Measurements from ENCODE around the gene ZNF525. TPM values are rescaled to one million over a fixed set of nuclear protein-coding genes. Genes with fewer than 3 reads are reported as not detected.
A peak's percentile ranks its signal among the peaks of the same experiment; 100 is the strongest.

ZNF525 gene
- total RNA-seq, 4 donors from 2014 or later, result 4.2 to 9.6 (median 7.3) TPM

DNA sequence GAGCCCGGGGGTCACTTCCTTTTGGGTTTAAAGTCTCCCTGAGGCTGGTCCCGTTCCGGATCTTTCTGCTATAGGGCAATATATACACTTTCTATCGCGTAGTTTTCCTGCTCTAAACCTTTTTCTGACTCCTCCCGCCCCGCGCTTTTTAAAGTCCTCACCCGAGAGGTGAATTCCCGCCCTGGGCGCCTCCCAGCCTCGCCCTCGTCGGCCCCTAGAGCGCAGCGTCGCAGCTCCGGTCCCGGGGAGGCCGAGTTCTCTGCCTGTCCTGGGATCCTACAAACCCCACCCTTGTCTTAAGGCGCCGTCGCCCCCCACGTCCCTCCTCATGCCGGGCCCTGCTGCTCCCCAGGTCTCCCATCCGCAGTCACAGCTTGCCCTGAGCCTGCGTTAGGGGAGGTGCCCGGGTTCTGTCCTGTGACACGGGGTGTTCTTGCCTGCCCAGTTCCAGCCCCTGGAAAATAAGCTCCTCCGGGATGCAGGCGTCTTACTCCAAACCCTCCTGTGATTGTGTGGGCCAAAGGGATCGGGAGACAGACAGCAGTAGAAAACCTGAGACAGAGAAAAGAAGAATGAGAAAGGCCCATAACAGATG, 491 bp downstream of the ZNF525 start:
- TF ChIP-seq POLR2A (IDR thresholded peaks at IDR 0.05) (no peak), CTCF (IDR thresholded peaks at IDR 0.05) (no peak), EP300 (IDR thresholded peaks at IDR 0.05) (no peak)
- no peak for DNase-seq (ENCODE audit: low spot score in 2 of 2)
- Histone ChIP-seq H3K4me3 (peak overlapping the region; percentile 57 to 86 (median 74)), H3K27me3 (no peaks in the 10 kb centered on the region), H3K9me3 (no peaks in the 10 kb centered on the region), H3K4me1 (peaks cover 0 to 12% (median 3%) of the 10 kb centered on the region in 4 donors), H3K36me3 (peaks cover 0 to 7% (median 0%) of the 10 kb centered on the region in 3 donors), H3K27ac (peak overlapping the region; percentile 42 to 82 (median 78))
- 0 to 1% methylated on average over 25 to 31 of the region's 32 CpGs for WGBS, 2 donors

DNA sequence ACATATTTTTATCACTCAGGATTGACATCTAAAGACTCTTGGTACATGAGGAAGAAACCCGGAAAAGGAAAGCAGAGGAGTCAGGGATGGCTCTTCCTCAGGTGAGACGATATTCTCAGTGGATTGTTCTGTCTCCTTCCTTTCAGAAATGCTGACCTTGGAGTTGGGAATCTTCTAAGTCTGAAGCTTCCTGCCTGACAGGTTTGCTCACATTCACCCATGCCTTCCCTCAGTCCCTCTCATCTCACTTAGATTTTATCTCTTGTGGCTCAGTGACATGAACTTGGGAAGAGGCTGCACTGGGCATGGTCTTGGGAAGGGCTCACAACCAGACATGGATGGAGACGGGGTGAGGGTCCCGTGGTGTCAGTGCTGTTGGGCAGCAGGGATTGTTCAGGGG, 6.7 kb downstream of the ZNF525 start:
- no peak for TF ChIP-seq POLR2A (IDR thresholded peaks at IDR 0.05)
- no peak for TF ChIP-seq EP300 (IDR thresholded peaks at IDR 0.05)
- TF ChIP-seq CTCF (IDR thresholded peaks at IDR 0.05), result no peak
- H3K4me1 ChIP-seq, result peaks cover 0 to under 1% (median 0%) of the 10 kb centered on the region in 4 donors

DNA sequence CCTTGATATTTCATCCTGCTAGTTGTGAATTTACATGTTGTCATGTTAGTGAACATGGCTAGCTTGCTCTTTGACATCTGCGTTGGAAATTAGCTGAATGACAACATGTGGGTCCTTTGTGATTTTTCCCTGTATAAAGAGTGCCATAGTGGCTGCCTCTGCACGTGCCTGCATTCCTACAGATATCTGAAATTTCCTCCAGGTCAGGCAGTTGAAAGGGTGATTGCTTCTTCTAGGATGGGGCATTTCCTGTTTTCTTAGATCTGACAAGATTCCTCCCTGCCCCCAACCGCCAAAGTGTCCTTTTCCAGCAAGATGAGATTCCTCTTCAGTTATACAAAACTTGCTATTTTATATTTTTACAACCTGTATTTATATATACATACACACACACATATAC, 8.8 kb downstream of the ZNF525 start:
- DNase-seq (ENCODE audit: low spot score in 2 of 2), result no peak
- no peak for TF ChIP-seq EP300 (IDR thresholded peaks at IDR 0.05)
- TF ChIP-seq POLR2A (IDR thresholded peaks at IDR 0.05), result no peak
- TF ChIP-seq CTCF (IDR thresholded peaks at IDR 0.05), result no peak
- Histone ChIP-seq H3K9me3 (peaks cover 0 to 16% (median 0%) of the 10 kb centered on the region in 4 donors), H3K4me3 (no peak overlapping the region), H3K4me1 (no peaks in the 10 kb centered on the region), H3K27me3 (no peaks in the 10 kb centered on the region), H3K27ac (no peak overlapping the region), H3K36me3 (peaks cover 0 to 84% (median 20%) of the 10 kb centered on the region in 3 donors)
- WGBS, 2 donors, result 56 to 59% methylated on average over 3 of the region's 3 CpGs

More for the DNA sequence above, 6.7 kb downstream of the ZNF525 start:
- peaks cover 0 to 2% (median 0%) of the 10 kb centered on the region in 4 donors for H3K9me3 ChIP-seq
- WGBS, 2 donors, result 87 to 89% methylated on average over 4 of the region's 4 CpGs
- H3K36me3 ChIP-seq, result peaks cover 0 to 63% (median 7%) of the 10 kb centered on the region in 3 donors
- no peaks in the 10 kb centered on the region for H3K27me3 ChIP-seq
- no peak overlapping the region for H3K4me3 ChIP-seq
- H3K27ac ChIP-seq, result no peak overlapping the region
- no peak for DNase-seq (ENCODE audit: low spot score in 2 of 2)

DNA sequence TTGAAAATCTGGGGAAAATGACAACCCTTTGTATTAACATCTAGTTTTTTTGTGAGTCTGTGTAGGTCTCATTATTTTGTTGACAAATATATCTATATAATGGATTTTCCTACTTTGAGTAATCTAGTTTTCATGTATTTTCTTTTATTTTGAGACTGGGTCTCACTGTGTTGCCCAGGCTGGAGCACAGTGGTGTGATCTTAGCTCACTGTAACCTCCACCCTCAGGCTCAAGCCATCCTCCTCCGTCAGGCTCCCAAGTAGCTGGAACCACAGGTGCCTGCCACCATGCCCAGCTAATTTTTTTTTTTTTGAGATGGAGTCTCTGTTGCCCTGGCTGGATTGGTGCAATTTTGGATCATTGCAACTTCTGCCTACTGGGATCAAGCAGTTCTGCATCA, 9.2 kb downstream of the ZNF525 start:
- H3K27me3 ChIP-seq, result no peaks in the 10 kb centered on the region
- H3K9me3 ChIP-seq, result peaks cover 0 to 16% (median 0%) of the 10 kb centered on the region in 4 donors
- no peak overlapping the region for H3K27ac ChIP-seq
- no peak for DNase-seq (ENCODE audit: low spot score in 2 of 2)
- no peak overlapping the region for H3K4me3 ChIP-seq
- no peaks in the 10 kb centered on the region for H3K4me1 ChIP-seq
- WGBS, 2 donors, result 84 to 94% methylated on average over 1 of the region's 1 CpG
- peaks cover 0 to 89% (median 20%) of the 10 kb centered on the region in 3 donors for H3K36me3 ChIP-seq
- TF ChIP-seq CTCF (IDR thresholded peaks at IDR 0.05), result no peak

GRCh38 chr19:53381376-53381775, 15.9 kb downstream of the ZNF525 start:
- TF ChIP-seq POLR2A (IDR thresholded peaks at IDR 0.05), result no peak
- no peak for TF ChIP-seq EP300 (IDR thresholded peaks at IDR 0.05)
- no peak for TF ChIP-seq CTCF (IDR thresholded peaks at IDR 0.05)
- no peaks in the 10 kb centered on the region for H3K4me1 ChIP-seq
- H3K36me3 ChIP-seq, result peaks cover 0 to 95% (median 23%) of the 10 kb centered on the region in 3 donors
- WGBS, 2 donors, result 97 to 99% methylated on average over 3 of the region's 3 CpGs
- H3K9me3 ChIP-seq, result peaks cover 0 to 72% (median 8%) of the 10 kb centered on the region in 4 donors
- no peak overlapping the region for H3K27ac ChIP-seq
- DNase-seq (ENCODE audit: low spot score in 2 of 2), result no peak
- H3K27me3 ChIP-seq, result no peaks in the 10 kb centered on the region
- no peak overlapping the region for H3K4me3 ChIP-seq

Data from tibial nerve (tissue), 4 donors.